B cell (primary cell): Measurements from ENCODE around the gene TSHR. TPM values are rescaled to one million over a fixed set of nuclear protein-coding genes. Genes with fewer than 3 reads are reported as not detected.
"Not testable (repeated sequence)": the region's sequence is repeated elsewhere in the genome, so short reads cannot be mapped to it uniquely, and the experiment has no call there.

Experiments
- ATAC-seq: fragments of 200-7000 bp; cut with Tn5 transposase; one replicate; pipeline ENCODE4 v1.10.0; 2021; ENCODE audit warnings: low read depth, mild to moderate bottlenecking, moderate number of reproducible peaks, moderate library complexity
- CTCF ChIA-PET: fragments of 350-600 bp; sonication (Branson Sonifier 250); formaldehyde crosslinking; loops from one replicate; lab custom pipeline; 2021; ENCODE audit warnings: antibody characterized with exemption, inconsistent platforms; lab: Charles Lee
- POLR2A ChIA-PET: fragments of 350-600 bp; sonication (Branson Sonifier 250); formaldehyde crosslinking; loops from one replicate; lab custom pipeline; 2021; ENCODE audit warnings: antibody characterized with exemption; lab: Charles Lee
- DNase-seq: peaks from one replicate; pipeline ENCODE4 v3.0.0; 2013
- H2AFZ ChIP-seq: 2 replicates; pipeline ENCODE4 v1.6.1; 2012; ENCODE audit warnings: mild to moderate bottlenecking, low read depth, low read length; ENCODE audit not compliant: insufficient read depth, poor library complexity, severe bottlenecking
- H3K27ac ChIP-seq, 2 donors: 1 replicate in 1 of 2; 2 replicates in 1 of 2; pipeline ENCODE4 v1.5.1; 2012 to 2013; ENCODE audit warnings: low read length in 2 of 2, mild to moderate bottlenecking in 2 of 2, moderate library complexity in 1 of 2
- H3K27me3 ChIP-seq, 4 experiments: fragments of 200-600 bp in 1 of 4; sonication (generic) in 1 of 4; replicated peaks in 1 of 4; 1 replicate in 2 of 4; 2 replicates in 2 of 4; pipeline versions ENCODE4 v1.6.1 to v1.7.0; 2013 to 2016; ENCODE audit warnings: low read length in 3 of 4, mild to moderate bottlenecking in 2 of 4, mixed read lengths in 1 of 4, moderate library complexity in 1 of 4; ENCODE audit not compliant: insufficient read depth in 4 of 4, control insufficient read depth in 3 of 4; ENCODE audit errors: control extremely low read depth in 1 of 4
- H3K36me3 ChIP-seq, 2 experiments: replicated peaks in 1 of 2; 1 replicate in 1 of 2; 2 replicates in 1 of 2; pipeline versions ENCODE4 v1.6.1 to v1.7.1; 2013; ENCODE audit warnings: low read length in 1 of 2; ENCODE audit not compliant: insufficient read depth in 2 of 2, control insufficient read depth in 1 of 2; ENCODE audit errors: control extremely low read depth in 1 of 2, extremely low read depth in 1 of 2
- H3K4me1 ChIP-seq, 2 donors: fragments of 200-600 bp in 1 of 2; sonication (generic) in 1 of 2; 1 replicate in 1 of 2; 2 replicates in 1 of 2; pipeline versions ENCODE4 v1.5.1 to v1.6.1; 2013 to 2017; ENCODE audit warnings: low read length in 2 of 2; ENCODE audit not compliant: control insufficient read depth in 2 of 2, insufficient read depth in 2 of 2
- H3K4me2 ChIP-seq: replicated peaks from 2 replicates; pipeline ENCODE3; 2012; ENCODE audit warnings: mild to moderate bottlenecking, low read depth, low read length; ENCODE audit not compliant: poor library complexity, severe bottlenecking
- H3K4me3 ChIP-seq, 5 experiments: fragments of 200-600 bp in 1 of 5; sonication (generic) in 1 of 5; 1 replicate in 3 of 5; 2 replicates in 2 of 5; pipeline versions ENCODE4 v1.5.1 to v1.7.0; 2011 to 2016; ENCODE audit warnings: low read length in 4 of 5, mild to moderate bottlenecking in 4 of 5, low read depth in 2 of 5, control low read depth in 1 of 5, moderate library complexity in 1 of 5; ENCODE audit not compliant: insufficient read depth in 1 of 5; ENCODE audit errors: control extremely low read depth in 1 of 5, extremely low read depth in 1 of 5
- H3K79me2 ChIP-seq: fragments of 200-600 bp; sonication (generic); one replicate; pipeline ENCODE4 v1.6.0; 2016; ENCODE audit warnings: low read length; ENCODE audit not compliant: control insufficient read depth, insufficient read depth
- H3K9ac ChIP-seq: fragments of 200-600 bp; sonication (generic); 2 replicates; pipeline ENCODE4 v1.6.1; 2017; ENCODE audit warnings: mild to moderate bottlenecking, low read length, moderate library complexity
- H3K9me3 ChIP-seq, 3 donors: one replicate each; pipeline versions ENCODE4 v1.6.1 to v1.7.1; 2013; ENCODE audit warnings: low read length in 2 of 3; ENCODE audit not compliant: control insufficient read depth in 2 of 3, insufficient read depth in 1 of 3; ENCODE audit errors: control extremely low read depth in 1 of 3
- H4K20me1 ChIP-seq: 2 replicates; pipeline ENCODE4 v1.6.0; 2012; ENCODE audit warnings: mild to moderate bottlenecking, low read length; ENCODE audit not compliant: insufficient read depth, control insufficient read depth, poor library complexity, severe bottlenecking
- H3K27ac Mint-ChIP-seq: one replicate; pipeline ENCODE4 v1.8.0; 2021; ENCODE audit warnings: mixed read lengths
- H3K27me3 Mint-ChIP-seq: one replicate; pipeline ENCODE4 v1.8.0; 2021; ENCODE audit warnings: mixed read lengths
- H3K4me1 Mint-ChIP-seq: one replicate; pipeline ENCODE4 v1.8.0; 2021; ENCODE audit warnings: mixed read lengths
- H3K4me3 Mint-ChIP-seq: one replicate; pipeline ENCODE4 v1.8.0; 2021; ENCODE audit warnings: mixed read lengths
- H3K9me3 Mint-ChIP-seq: one replicate; pipeline ENCODE4 v1.8.0; 2022; ENCODE audit warnings: mixed read lengths; ENCODE audit not compliant: insufficient read depth
- CTCF ChIP-seq: fragments of 200-600 bp; IDR thresholded peaks from one replicate; pipeline ENCODE4 v1.8.0; 2022; ENCODE audit warnings: antibody characterized with exemption, mild to moderate bottlenecking
- EZH2 ChIP-seq: IDR thresholded peaks from 2 replicates; pipeline ENCODE4 v1.6.1; 2012; ENCODE audit warnings: borderline replicate concordance, low read depth, mild to moderate bottlenecking, moderate library complexity, low read length; ENCODE audit not compliant: insufficient read depth, poor library complexity, severe bottlenecking
- WGBS: methylation state at CpG from one replicate; pipeline ENCODE4 v1.1.5; 2013; ENCODE audit warnings: missing lambda C conversion rate; ENCODE audit not compliant: insufficient coverage; 5-methylcytosine and 5-hydroxymethylcytosine counted together
- intact Hi-C: fragments of 100-400 bp; cut with micrococcal nuclease; formaldehyde crosslinking; loops from one replicate; pipeline ENCODE4 v1.10.0; 2022
- polyA plus RNA-seq: library from polyadenylated mRNA; depleted of rRNA; stranded (reverse); fragments of >200 nt; gene quantifications from 2 replicates; pipeline ENCODE4 v1.2.3, GENCODE V29; 2012
- total RNA-seq, 2 donors: library from RNA; stranded (reverse); fragments of 120-200 nt in 1 of 2; gene quantifications; 1 replicate in 1 of 2; 2 replicates in 1 of 2; pipeline versions ENCODE4 v1.2.3 to v1.2.4, GENCODE V29; 2013 to 2022

Gene TSHR
- total and polyA plus RNA-seq, 2 donors (not counting 1 experiment from before 2014, with no cell fraction given), result 0.15 to 0.37 TPM

GRCh38 chr14:81042438-81042837 is 87.0 kb downstream of the TSHR start:
- no peak overlapping the region for H3K4me3 ChIP-seq
- CTCF ChIA-PET, result no interaction called here
- H3K36me3 ChIP-seq, result no peaks in the 10 kb centered on the region
- H3K27ac Mint-ChIP-seq, result no peak overlapping the region
- H3K4me3 Mint-ChIP-seq, result no peak overlapping the region
- POLR2A ChIA-PET, result no interaction called here
- H3K27me3 ChIP-seq, result no peaks in the 10 kb centered on the region
- H4K20me1 ChIP-seq, result no peaks in the 10 kb centered on the region
- peaks cover 10% of the 10 kb centered on the region for H3K27me3 Mint-ChIP-seq
- no peak for TF ChIP-seq CTCF
- TF ChIP-seq EZH2, result no peak
- H3K4me1 ChIP-seq, result no peaks in the 10 kb centered on the region
- no peak for DNase-seq
- no peak overlapping the region for H3K9ac ChIP-seq
- no peaks in the 10 kb centered on the region for H3K4me1 Mint-ChIP-seq
- no peak overlapping the region for H3K4me2 ChIP-seq
- H3K9me3 Mint-ChIP-seq, result peaks cover 10% of the 10 kb centered on the region
- H2AFZ ChIP-seq, result no peak overlapping the region
- H3K9me3 ChIP-seq, result peaks cover 0 to 3% (median 0%) of the 10 kb centered on the region in 3 donors
- no CpG with 5 or more reads among the region's 1 CpG for WGBS
- ATAC-seq, result no peak
- no peaks in the 10 kb centered on the region for H3K79me2 ChIP-seq
- intact Hi-C loops, result no loop called here
- H3K27ac ChIP-seq, result no peak overlapping the region

GRCh38 chr14:81051547-81051946 is 96.1 kb downstream of the TSHR start:
- H4K20me1 ChIP-seq, result no peaks in the 10 kb centered on the region
- DNase-seq, result no peak
- H3K9me3 Mint-ChIP-seq, result peaks cover 15% of the 10 kb centered on the region
- H3K4me2 ChIP-seq, result no peak overlapping the region
- intact Hi-C loops, result no loop called here
- peaks cover 12% of the 10 kb centered on the region for H3K27me3 Mint-ChIP-seq
- H3K9ac ChIP-seq, result no peak overlapping the region
- no peak overlapping the region for H2AFZ ChIP-seq
- no peaks in the 10 kb centered on the region for H3K4me1 ChIP-seq
- no peaks in the 10 kb centered on the region for H3K36me3 ChIP-seq
- H3K27ac ChIP-seq, result no peak overlapping the region
- H3K79me2 ChIP-seq, result no peaks in the 10 kb centered on the region
- H3K9me3 ChIP-seq, result peaks cover 0 to 7% (median 3%) of the 10 kb centered on the region in 3 donors
- H3K4me3 Mint-ChIP-seq, result no peak overlapping the region
- H3K4me3 ChIP-seq, result no peak overlapping the region
- TF ChIP-seq CTCF, result no peak
- TF ChIP-seq EZH2, result no peak
- H3K4me1 Mint-ChIP-seq, result no peaks in the 10 kb centered on the region
- no peak overlapping the region for H3K27ac Mint-ChIP-seq
- WGBS, result no CpG with 5 or more reads among the region's 1 CpG
- ATAC-seq, result no peak
- ChIA-PET CTCF (no interaction called here), POLR2A (no interaction called here)
- H3K27me3 ChIP-seq, result no peaks in the 10 kb centered on the region

- 92% methylated on average over 1 of the region's 2 CpGs for WGBS
- intact Hi-C loops, result not testable (repeated sequence)
Measured at GRCh38 chr14:81054057-81054456, 98.6 kb downstream of the TSHR start.

More at GRCh38 chr14:81054057-81054456, 98.6 kb downstream of the TSHR start:
- H3K4me3 ChIP-seq, POLR2A ChIA-PET, H3K27me3 ChIP-seq, H2AFZ ChIP-seq, ATAC-seq, H3K9ac ChIP-seq, H3K4me1 Mint-ChIP-seq, H4K20me1 ChIP-seq, H3K36me3 ChIP-seq, H3K79me2 ChIP-seq, H3K9me3 ChIP-seq, H3K27ac Mint-ChIP-seq, H3K27me3 Mint-ChIP-seq, H3K27ac ChIP-seq, H3K4me3 Mint-ChIP-seq, CTCF ChIA-PET, DNase-seq, H3K4me1 ChIP-seq, H3K4me2 ChIP-seq: not testable (repeated sequence)
- H3K9me3 Mint-ChIP-seq, result peaks cover 15% of the 10 kb centered on the region
